Inflammatory macrophage treated with lipopolysaccharide for 1 hour (primary cell): ENCODE measurements around the gene SRPK2.

Source experiments
- DNase-seq, 2 donors: peaks; one replicate each; pipeline ENCODE4 v3.0.0-alpha.2; 2020 to 2022

The SRPK2 gene

GRCh38 chr7:105073143-105073542, 315.6 kb downstream of the SRPK2 start:
- no peak for DNase-seq

DNA sequence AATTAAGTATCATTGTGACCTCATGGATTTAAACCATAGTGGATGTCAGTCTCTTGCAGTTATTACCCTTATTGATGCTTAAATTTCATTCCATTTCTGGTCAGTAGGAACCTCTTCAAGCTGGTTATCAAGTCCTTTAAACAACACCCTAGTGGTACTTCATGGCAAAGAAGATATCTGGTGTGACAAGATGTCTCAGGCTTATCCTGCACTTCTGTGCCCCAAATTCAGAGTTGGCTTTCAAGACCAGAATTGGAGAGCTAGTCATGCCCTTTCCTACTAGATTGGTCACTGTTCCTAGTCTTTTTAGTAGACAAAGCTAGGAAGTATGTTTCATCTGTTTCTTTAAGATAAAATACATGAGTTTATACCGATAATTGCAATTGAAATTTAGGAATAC, 319.8 kb downstream of the SRPK2 start:
- no peak for DNase-seq

DNA sequence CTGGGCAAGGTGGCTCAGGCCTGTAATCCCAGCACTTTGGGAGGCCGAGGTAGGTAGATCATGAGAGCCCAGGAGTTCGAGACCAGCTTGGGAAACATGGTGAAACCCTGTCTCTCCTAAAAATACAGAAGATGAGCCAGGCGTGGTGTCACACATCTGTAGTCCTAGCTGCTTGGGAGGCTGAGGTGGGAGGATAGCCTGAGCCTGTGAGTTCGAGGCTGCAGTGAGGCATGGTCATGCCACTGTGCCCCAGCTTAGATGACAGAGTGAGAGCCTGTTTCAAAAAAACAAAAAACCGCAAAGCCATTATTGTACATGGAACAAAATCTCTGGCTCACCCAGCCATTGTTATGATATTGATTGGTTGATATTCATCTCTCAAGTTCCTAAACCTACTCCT, 321.0 kb downstream of the SRPK2 start:
- DNase-seq = no peak
